ENCODE measurements around the gene SORD. TPM values are rescaled to one million over a fixed set of nuclear protein-coding genes. Genes with fewer than 3 reads are reported as not detected.
A peak's percentile ranks its signal among the peaks of the same experiment; 100 is the strongest.
"Not testable (repeated sequence)": the region's sequence is repeated elsewhere in the genome, so short reads cannot be mapped to it uniquely, and the experiment has no call there.

Gene SORD
- total and polyA plus RNA-seq, 2 donors (not counting 3 experiments of a cell fraction or from before 2014, with no cell fraction given), result 16.6 to 31.8 TPM

GRCh38 chr15:45073602-45074001 is 50.6 kb downstream of the SORD start:
- dilution Hi-C loops (cut with MboI; ENCODE audit: extremely low pct_ligation_motif_present, low sequenced_read_pairs); H3K9me3 ChIP-seq (replicated peaks; ENCODE audit: control insufficient read depth, insufficient read depth, low read length); H3K79me2 ChIP-seq (ENCODE audit: control insufficient read depth, insufficient read depth, low read length); BruUV-seq (replicated peaks); H3K27me3 ChIP-seq (ENCODE audit: control insufficient read depth in 2 of 2, insufficient read depth in 2 of 2, low read length in 2 of 2); H4K20me1 ChIP-seq (replicated peaks; ENCODE audit: control insufficient read depth, extremely low read depth, insufficient read depth, low read length); intact Hi-C loops (cut with micrococcal nuclease); H3K4me2 ChIP-seq (ENCODE audit: insufficient read depth, low read length); H2AFZ ChIP-seq (ENCODE audit: low read depth, low read length); H3K36me3 ChIP-seq (ENCODE audit: control insufficient read depth in 2 of 2, extremely low read depth in 1 of 2, insufficient read depth in 2 of 2, low read length in 2 of 2); CTCF ChIA-PET; H3K4me3 ChIP-seq (replicated peaks in 1 of 3; ENCODE audit: insufficient read depth in 1 of 3, low read depth in 1 of 3, low read length in 3 of 3); H3K27ac ChIP-seq (ENCODE audit: insufficient read depth, low read depth, low read length); POLR2A ChIA-PET; H3K9me1 ChIP-seq (replicated peaks; ENCODE audit: control insufficient read depth, extremely low read depth, insufficient read depth, low read length); H3K9ac ChIP-seq (replicated peaks; ENCODE audit: extremely low read depth, insufficient read depth, low read length); DNase-seq (ENCODE audit: low read depth, low spot score): not testable (repeated sequence)
- peak; percentile 71 for FAIRE-seq
- peaks cover 12% of the 10 kb centered on the region for H3K4me1 ChIP-seq (ENCODE audit: control insufficient read depth, extremely low read depth, insufficient read depth, low read length)

- H3K27me3 ChIP-seq (ENCODE audit: control insufficient read depth in 2 of 2, insufficient read depth in 2 of 2, low read length in 2 of 2); H3K9ac ChIP-seq (replicated peaks; ENCODE audit: extremely low read depth, insufficient read depth, low read length); BruUV-seq (replicated peaks); intact Hi-C loops (cut with micrococcal nuclease); dilution Hi-C loops (cut with MboI; ENCODE audit: extremely low pct_ligation_motif_present, low sequenced_read_pairs); H3K4me1 ChIP-seq (ENCODE audit: control insufficient read depth, extremely low read depth, insufficient read depth, low read length); POLR2A ChIA-PET; CTCF ChIA-PET; H2AFZ ChIP-seq (ENCODE audit: low read depth, low read length); H3K9me1 ChIP-seq (replicated peaks; ENCODE audit: control insufficient read depth, extremely low read depth, insufficient read depth, low read length); H3K4me3 ChIP-seq (replicated peaks in 1 of 3; ENCODE audit: insufficient read depth in 1 of 3, low read depth in 1 of 3, low read length in 3 of 3); FAIRE-seq; H3K9me3 ChIP-seq (replicated peaks; ENCODE audit: control insufficient read depth, insufficient read depth, low read length); H3K4me2 ChIP-seq (ENCODE audit: insufficient read depth, low read length); H4K20me1 ChIP-seq (replicated peaks; ENCODE audit: control insufficient read depth, extremely low read depth, insufficient read depth, low read length); DNase-seq (ENCODE audit: low read depth, low spot score); H3K27ac ChIP-seq (ENCODE audit: insufficient read depth, low read depth, low read length); H3K79me2 ChIP-seq (ENCODE audit: control insufficient read depth, insufficient read depth, low read length); H3K36me3 ChIP-seq (ENCODE audit: control insufficient read depth in 2 of 2, extremely low read depth in 1 of 2, insufficient read depth in 2 of 2, low read length in 2 of 2): not testable (repeated sequence)
Measured at GRCh38 chr15:45075440-45076320, 52.7 kb downstream of the SORD start.

GRCh38 chr15:45077391-45077790 is 54.4 kb downstream of the SORD start:
- H3K4me2 ChIP-seq (ENCODE audit: insufficient read depth, low read length); H3K79me2 ChIP-seq (ENCODE audit: control insufficient read depth, insufficient read depth, low read length); H2AFZ ChIP-seq (ENCODE audit: low read depth, low read length); H3K4me3 ChIP-seq (replicated peaks in 1 of 3; ENCODE audit: insufficient read depth in 1 of 3, low read depth in 1 of 3, low read length in 3 of 3); H3K9me1 ChIP-seq (replicated peaks; ENCODE audit: control insufficient read depth, extremely low read depth, insufficient read depth, low read length); H3K4me1 ChIP-seq (ENCODE audit: control insufficient read depth, extremely low read depth, insufficient read depth, low read length); H3K9ac ChIP-seq (replicated peaks; ENCODE audit: extremely low read depth, insufficient read depth, low read length); H3K9me3 ChIP-seq (replicated peaks; ENCODE audit: control insufficient read depth, insufficient read depth, low read length); H3K27me3 ChIP-seq (ENCODE audit: control insufficient read depth in 2 of 2, insufficient read depth in 2 of 2, low read length in 2 of 2); H3K27ac ChIP-seq (ENCODE audit: insufficient read depth, low read depth, low read length); POLR2A ChIA-PET; intact Hi-C loops (cut with micrococcal nuclease); dilution Hi-C loops (cut with MboI; ENCODE audit: extremely low pct_ligation_motif_present, low sequenced_read_pairs); FAIRE-seq; CTCF ChIA-PET; H3K36me3 ChIP-seq (ENCODE audit: control insufficient read depth in 2 of 2, extremely low read depth in 1 of 2, insufficient read depth in 2 of 2, low read length in 2 of 2); H4K20me1 ChIP-seq (replicated peaks; ENCODE audit: control insufficient read depth, extremely low read depth, insufficient read depth, low read length); BruUV-seq (replicated peaks): not testable (repeated sequence)
- DNase-seq (ENCODE audit: low read depth, low spot score), result peak; percentile 36

- H3K4me3 ChIP-seq (replicated peaks in 1 of 3; ENCODE audit: insufficient read depth in 1 of 3, low read depth in 1 of 3, low read length in 3 of 3); BruUV-seq (replicated peaks): not testable (repeated sequence)
Measured at GRCh38 chr15:45079201-45079600, 56.2 kb downstream of the SORD start.

More at GRCh38 chr15:45079201-45079600, 56.2 kb downstream of the SORD start:
- H3K9ac ChIP-seq (replicated peaks; ENCODE audit: extremely low read depth, insufficient read depth, low read length); H2AFZ ChIP-seq (ENCODE audit: low read depth, low read length); FAIRE-seq; dilution Hi-C loops (cut with MboI; ENCODE audit: extremely low pct_ligation_motif_present, low sequenced_read_pairs); intact Hi-C loops (cut with micrococcal nuclease); H4K20me1 ChIP-seq (replicated peaks; ENCODE audit: control insufficient read depth, extremely low read depth, insufficient read depth, low read length); H3K27me3 ChIP-seq (ENCODE audit: control insufficient read depth in 2 of 2, insufficient read depth in 2 of 2, low read length in 2 of 2); H3K9me1 ChIP-seq (replicated peaks; ENCODE audit: control insufficient read depth, extremely low read depth, insufficient read depth, low read length); H3K9me3 ChIP-seq (replicated peaks; ENCODE audit: control insufficient read depth, insufficient read depth, low read length); POLR2A ChIA-PET; DNase-seq (ENCODE audit: low read depth, low spot score); H3K4me2 ChIP-seq (ENCODE audit: insufficient read depth, low read length); CTCF ChIA-PET; H3K4me1 ChIP-seq (ENCODE audit: control insufficient read depth, extremely low read depth, insufficient read depth, low read length); H3K79me2 ChIP-seq (ENCODE audit: control insufficient read depth, insufficient read depth, low read length); H3K36me3 ChIP-seq (ENCODE audit: control insufficient read depth in 2 of 2, extremely low read depth in 1 of 2, insufficient read depth in 2 of 2, low read length in 2 of 2); H3K27ac ChIP-seq (ENCODE audit: insufficient read depth, low read depth, low read length): not testable (repeated sequence)

All from endothelial cell of umbilical vein (primary cell).